MM.1S (cell line): ENCODE data around the gene EMX1.

ENCODE experiments used
- CTCF ChIP-seq: fragments of 300-600 bp; sonication (generic); IDR thresholded peaks from 2 replicates; pipeline ENCODE4 v1.5.1; 2016; ENCODE audit warnings: antibody characterized with exemption, low read length, mixed read lengths
- EZH2phosphoT487 ChIP-seq: fragments of 300-600 bp; sonication (generic); IDR thresholded peaks from 2 replicates; pipeline ENCODE4 v1.6.1; 2018; ENCODE audit warnings: antibody characterized with exemption, low read length

GRCh38 chr2:72927619-72928550 lies 10.6 kb downstream of the EMX1 start:
- TF ChIP-seq CTCF (no peak), EZH2phosphoT487 (no peak)
